HG02981 (cell line): ENCODE measurements around the gene RETSAT.
"Not testable (repeated sequence)": the region's sequence is repeated elsewhere in the genome, so short reads cannot be mapped to it uniquely, and the experiment has no call there.

Experiments
- ATAC-seq: cut with Tn5 transposase; IDR thresholded peaks from one replicate; pipeline ENCODE4 v1.9.1; 2021; ENCODE audit warnings: mild to moderate bottlenecking, moderate library complexity; ENCODE audit not compliant: unreplicated experiment

RETSAT gene

DNA sequence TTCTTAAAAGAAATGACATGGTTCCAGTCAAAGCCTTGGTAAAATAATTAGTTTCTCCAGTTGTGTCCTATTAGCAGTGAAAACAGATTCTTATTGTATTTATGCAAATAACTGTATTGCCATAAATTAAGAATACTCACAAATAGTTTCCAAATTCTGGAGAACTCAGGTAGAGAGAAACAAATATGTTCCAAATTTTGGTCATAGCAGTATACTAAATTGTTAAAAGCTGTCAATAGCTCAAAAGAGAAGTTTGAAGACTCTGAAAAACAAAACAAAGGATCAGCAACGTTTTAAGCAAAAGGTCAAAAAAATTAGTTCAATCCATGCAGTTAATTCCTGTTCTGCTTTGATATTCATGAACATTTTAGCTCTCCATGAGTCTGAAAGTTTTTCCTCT lies 25.7 kb upstream of the RETSAT start:
- no peak for ATAC-seq

- ATAC-seq: no peak
Observed at GRCh38 chr2:85378257-85378656, 23.9 kb upstream of the RETSAT start.

DNA sequence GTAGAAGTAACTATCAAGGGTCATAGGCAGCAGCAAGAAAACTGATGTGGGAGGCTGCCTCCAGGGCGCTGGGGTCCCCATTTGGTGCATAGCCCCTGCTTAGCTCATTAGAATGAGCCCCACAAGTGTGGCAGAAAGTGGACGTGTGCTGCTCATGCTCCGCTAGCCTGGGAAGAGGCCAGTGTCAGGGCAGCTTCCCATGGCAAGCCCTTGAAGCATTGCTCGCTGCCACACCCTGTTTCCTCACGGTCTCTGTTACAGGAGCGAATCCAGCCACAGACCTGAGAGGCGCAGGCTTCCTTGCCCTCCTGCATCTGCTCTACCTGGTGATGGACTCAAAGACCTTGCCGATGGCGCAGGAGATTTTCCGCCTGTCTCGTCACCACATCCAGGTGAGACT lies 22.8 kb upstream of the RETSAT start:
- ATAC-seq: no peak

DNA sequence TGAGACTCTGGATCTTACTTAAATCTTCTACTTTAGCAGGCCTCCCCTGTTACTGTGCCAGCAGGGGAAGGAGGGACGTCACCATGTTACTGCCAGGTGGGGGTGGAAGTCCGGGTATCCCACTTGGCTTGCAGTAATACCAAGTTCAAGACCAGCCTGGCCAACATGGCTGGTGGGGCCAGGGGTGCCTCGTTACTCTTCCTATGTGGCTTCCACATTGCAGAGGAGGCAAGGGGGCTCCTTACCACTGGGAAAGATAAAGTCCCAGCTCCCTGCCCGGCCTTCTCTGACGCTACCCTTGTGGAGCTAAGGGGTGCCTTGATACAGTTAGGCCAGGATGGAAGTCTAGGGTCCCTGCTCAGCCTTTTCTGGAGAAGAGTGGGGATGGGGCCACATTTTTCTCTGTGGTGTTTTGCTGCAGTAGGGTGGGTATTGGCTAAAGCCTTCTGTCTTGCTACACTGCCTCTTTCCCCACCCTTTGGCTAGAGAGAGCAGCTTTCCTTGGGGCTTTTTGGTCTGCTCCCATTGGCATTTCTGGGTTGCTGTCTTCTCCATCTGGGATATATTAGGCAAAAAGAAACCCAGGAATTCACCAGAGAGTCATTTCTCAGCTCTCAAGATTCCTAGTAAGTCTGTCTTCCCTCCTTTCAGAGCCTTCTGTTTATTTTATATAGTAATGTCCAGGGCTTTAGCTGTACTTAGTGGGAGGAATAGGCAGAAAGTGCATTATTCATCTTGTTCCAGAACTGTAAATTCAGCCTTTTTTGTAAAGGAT lies 22.1 kb upstream of the RETSAT start:
- no peak for ATAC-seq

GRCh38 chr2:85371045-85371444 lies 16.7 kb upstream of the RETSAT start:
- no peak for ATAC-seq

GRCh38 chr2:85369500-85369899 lies 15.2 kb upstream of the RETSAT start:
- no peak for ATAC-seq

GRCh38 chr2:85368921-85369320 lies 14.6 kb upstream of the RETSAT start:
- ATAC-seq: no peak

DNA sequence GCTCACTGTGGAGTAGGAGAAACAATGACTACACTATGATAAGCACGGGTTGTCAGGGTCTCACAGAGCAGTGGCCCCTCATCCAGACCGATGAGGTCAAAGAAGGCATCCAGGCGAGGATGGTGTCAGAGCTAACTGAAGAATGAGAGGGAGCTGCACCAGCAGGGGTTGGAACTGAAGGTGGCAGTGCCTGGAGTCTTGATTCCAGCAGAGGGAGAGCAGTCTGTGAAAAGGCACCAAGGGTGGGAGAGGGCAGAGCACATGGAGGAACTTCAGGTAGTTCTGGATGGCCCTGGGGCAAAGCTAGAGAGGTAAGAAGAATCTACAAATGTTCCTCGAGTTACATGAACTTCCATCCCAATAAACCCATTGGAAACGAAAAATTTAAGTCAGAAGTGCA lies 12.9 kb upstream of the RETSAT start:
- ATAC-seq: no peak

DNA sequence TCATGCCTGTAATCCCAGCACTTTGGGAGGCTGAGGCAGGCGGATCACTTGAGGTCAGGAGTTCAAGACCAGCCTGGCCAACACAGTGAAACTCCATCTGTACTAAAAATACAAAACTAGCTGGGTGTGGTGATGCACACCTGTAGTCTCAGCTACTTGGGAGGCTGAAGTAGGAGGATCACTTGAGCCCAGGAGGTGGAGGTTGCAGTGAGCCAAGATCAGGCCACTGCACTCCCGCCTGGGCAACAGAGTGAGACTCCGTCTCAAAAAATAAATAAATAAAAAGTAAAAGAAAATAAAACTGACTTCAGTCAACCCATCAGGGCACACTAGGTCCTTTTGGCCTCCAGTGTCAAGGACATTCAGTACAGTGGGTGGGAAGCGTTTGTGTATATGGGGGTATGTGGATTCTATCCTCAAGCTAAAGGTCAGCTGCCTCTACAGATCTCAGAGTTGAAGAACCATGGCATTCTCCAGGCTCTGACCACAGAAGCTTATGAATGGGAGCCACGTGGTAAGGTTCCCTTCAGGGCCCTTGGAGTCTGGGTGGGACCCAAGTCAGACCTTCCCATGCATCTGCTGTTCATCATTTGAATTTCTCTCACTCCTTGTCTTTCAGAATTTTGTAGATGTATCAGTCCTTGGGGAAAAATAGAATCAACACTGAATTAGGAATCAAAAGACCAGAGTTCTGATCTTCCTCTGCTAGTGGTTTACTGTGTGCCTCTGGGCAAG lies 8.5 kb upstream of the RETSAT start:
- not testable (repeated sequence) for ATAC-seq

DNA sequence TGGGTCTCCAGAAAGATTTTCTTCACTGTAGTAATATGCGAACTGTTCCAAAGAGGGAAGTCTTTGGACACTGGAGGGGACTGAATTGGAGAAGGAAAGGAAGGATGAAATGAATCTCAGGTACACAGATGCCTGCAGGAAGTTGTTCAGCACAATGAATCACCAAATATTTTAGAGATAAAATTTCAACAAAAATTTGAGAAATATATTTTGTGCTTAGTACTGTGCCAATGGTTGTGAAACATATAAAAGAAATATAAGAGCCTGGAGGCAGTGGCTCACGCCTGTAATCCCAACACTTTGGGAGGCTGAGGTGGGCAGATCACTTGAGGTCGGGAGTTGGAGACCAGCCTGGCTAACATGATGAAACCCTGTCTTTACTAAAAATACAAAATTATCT lies 3.4 kb upstream of the RETSAT start:
- ATAC-seq: no peak

DNA sequence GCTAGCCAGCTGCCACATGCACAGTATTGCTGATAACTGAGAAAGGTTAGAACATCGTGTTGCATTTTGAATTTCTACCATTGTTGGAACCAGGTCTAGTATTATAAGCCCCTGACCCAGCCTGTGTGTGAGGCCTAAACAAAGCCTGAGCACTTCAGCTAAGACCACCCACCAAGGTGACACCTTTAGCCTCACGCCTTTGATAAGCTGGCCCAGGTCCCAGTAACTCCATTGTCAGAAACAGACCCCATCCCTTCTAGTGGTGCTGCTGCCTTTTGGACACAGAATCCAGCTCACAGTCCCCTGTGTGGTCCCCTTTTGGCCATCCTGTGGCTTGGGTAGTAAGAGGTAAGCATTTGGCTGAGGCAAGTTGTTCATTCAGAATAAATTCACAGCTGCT lies 1.9 kb upstream of the RETSAT start:
- ATAC-seq: no peak

DNA sequence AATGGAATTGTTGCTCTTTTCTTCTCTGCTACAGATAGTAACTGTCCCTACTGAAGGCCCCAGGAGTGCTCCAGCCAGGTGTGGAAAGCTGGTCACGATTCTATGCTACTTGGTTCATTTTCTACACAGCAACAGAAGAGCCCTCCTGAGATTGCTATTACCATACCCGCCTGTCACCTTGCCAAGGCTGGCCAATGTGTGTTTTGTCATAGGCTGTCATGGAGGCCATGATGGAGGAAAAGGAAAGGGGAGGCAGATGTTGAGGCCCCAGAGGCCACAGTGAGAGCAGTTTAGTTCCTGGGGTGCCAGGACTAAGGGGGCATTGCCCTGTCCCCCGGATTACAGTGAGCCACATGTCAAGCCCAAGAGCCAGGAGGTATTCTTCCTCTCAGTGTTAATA lies 1.2 kb upstream of the RETSAT start:
- no peak for ATAC-seq

DNA sequence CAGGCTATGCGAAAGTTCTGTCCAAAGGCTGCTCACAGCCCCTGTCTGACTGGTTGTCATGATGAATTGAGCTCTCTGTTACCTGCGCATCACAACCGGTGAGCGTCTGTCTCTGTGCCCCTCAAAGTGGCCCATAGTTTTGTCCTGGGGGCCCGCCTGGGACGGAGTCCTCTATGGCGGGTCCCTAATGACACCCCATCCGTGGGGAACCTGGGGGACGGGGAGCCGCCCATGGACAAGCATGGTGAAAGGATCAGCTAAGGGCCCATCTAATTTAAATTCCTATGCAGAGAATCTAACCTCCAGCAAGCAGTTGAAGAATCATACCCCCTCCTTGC lies 714 bp upstream of the RETSAT start:
- no peak for ATAC-seq

DNA sequence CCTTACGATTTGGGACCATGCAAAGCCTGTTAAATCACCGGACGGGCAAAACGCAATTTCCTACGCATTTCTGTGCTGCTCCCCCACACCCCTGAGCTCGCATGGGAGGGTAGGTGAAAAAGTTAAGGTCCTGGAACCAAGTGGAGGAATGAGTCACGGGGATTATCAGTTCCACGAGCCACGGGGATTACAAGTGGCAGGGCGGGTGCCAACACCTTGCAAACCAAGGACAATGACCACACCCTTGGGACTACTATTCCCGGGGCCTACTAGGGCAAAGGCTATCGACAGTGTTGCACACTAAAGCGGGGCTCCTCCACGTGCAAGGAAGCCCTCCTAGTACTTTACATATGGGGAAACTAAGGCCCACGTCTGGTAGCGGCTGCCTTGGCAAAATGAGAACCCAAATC lies 447 bp downstream of the RETSAT start:
- ATAC-seq: no peak

DNA sequence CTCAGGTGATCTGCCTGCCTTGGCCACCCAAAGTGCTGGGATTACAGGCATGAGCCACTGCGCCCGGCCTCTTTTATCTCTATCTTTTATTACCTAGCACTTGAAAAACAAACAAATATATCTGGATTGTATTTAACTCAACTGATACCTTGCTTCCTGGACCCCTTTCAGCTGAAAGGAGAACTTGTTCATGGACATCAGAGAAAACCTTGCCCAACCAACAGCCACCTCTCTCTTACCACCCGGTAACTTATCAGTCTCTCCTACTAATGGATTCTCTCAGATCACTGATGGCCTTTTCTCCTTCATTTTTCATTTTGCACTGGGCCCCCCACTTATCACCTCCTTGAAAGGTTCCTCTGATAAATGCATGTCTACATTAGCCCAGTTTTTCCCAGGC lies 6.7 kb downstream of the RETSAT start:
- no peak for ATAC-seq

- ATAC-seq: no peak
Observed at GRCh38 chr2:85344356-85344954, 9.9 kb downstream of the RETSAT start.

GRCh38 chr2:85343207-85343895 lies 11.0 kb downstream of the RETSAT start:
- not testable (repeated sequence) for ATAC-seq

DNA sequence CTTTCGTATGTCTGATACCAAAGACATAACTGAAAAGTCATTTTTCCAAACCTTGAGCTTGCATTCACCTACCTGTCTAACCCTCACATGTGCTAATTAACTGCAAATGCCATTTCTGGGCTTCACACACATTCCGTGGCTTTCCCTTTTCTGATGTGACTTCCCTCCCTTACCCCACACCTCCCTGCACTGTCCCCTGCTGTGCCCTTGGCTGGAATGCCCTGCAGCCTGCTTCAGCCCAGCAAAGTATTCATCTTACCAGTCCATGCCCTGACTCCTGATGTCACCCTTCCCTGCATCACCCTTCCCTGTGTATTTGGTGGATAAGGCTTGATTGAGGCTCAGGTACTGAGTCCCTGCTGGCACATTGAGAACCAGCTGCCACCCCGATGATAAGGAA lies 12.2 kb downstream of the RETSAT start:
- ATAC-seq: no peak

GRCh38 chr2:85341269-85342029 lies 12.9 kb downstream of the RETSAT start:
- ATAC-seq: no peak

- no peak for ATAC-seq
Observed at GRCh38 chr2:85340034-85340892, 14.1 kb downstream of the RETSAT start.
